HG03342 (cell line): Measurements from ENCODE around the gene SNAPC3.
"Not testable (repeated sequence)": the region's sequence is repeated elsewhere in the genome, so short reads cannot be mapped to it uniquely, and the experiment has no call there.

Source experiments
- ATAC-seq: cut with Tn5 transposase; IDR thresholded peaks from one replicate; pipeline ENCODE4 v1.9.1; 2021; ENCODE audit warnings: mild to moderate bottlenecking, moderate library complexity; ENCODE audit not compliant: unreplicated experiment

SNAPC3 gene

GRCh38 chr9:15422372-15423230 lies at the start of gene SNAPC3:
Gene SNAPC3 (plus strand): TSS chr9:15422876. CDS start chr9:15422880, 4 bp downstream.
- ATAC-seq: peak; percentile 96

DNA sequence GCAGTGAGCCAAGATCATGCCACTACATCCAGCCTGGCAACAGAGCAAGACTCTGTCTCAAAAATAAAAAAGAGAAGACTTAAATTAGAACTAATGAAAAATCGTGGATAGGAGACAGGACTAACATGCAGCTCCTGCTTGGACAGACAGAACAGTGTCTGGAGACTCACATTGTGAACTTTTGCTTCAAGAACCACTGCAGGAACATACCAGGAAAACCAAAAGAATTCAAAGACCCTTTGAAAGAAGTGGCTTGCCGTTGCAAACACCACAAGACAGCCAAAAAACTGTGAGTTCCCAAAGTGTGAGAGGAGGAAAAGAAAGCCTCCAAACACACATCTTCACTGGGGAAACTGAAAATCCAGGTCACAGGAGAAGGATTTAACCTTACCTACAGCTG lies 48.8 kb upstream of the SNAPC3 start:
- no peak for ATAC-seq

DNA sequence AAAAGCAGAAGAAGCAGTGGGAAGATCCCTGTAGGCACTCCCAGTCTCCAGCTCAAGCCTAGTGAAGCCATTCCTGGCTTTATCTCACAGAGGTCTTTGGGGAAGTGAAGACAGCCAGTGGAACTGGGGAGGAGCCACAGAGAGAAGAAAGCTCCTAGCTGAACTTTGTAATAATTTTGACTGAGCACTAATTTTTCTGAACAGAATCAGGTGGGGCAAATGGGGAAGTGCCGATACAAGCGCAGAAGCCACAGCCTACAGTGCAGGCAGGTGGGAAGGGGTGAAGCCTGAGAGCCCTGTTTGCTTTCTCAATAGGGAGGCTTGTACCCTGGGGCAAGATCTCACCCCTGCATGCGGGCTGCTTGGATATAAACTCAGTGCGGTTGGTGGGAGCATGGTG lies 48.4 kb upstream of the SNAPC3 start:
- ATAC-seq: no peak

DNA sequence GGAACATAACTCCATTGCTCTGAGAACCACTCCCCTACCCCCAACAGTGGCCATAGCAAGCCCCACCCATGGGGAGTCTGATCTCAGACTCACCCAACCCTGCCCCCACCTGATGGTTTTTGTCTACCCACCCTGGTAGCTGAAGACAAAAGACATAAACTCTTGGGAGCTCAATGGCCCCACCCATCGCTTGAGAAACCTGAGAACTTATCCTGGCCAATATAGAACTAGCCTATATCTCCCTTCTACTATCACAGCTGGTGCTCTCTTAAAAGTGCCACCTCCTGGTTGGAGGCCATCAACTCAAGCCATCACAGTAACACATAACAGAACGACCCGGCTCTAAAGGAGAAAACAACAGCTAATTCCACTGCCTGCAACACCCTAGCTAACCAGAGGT lies 47.9 kb upstream of the SNAPC3 start:
- no peak for ATAC-seq

DNA sequence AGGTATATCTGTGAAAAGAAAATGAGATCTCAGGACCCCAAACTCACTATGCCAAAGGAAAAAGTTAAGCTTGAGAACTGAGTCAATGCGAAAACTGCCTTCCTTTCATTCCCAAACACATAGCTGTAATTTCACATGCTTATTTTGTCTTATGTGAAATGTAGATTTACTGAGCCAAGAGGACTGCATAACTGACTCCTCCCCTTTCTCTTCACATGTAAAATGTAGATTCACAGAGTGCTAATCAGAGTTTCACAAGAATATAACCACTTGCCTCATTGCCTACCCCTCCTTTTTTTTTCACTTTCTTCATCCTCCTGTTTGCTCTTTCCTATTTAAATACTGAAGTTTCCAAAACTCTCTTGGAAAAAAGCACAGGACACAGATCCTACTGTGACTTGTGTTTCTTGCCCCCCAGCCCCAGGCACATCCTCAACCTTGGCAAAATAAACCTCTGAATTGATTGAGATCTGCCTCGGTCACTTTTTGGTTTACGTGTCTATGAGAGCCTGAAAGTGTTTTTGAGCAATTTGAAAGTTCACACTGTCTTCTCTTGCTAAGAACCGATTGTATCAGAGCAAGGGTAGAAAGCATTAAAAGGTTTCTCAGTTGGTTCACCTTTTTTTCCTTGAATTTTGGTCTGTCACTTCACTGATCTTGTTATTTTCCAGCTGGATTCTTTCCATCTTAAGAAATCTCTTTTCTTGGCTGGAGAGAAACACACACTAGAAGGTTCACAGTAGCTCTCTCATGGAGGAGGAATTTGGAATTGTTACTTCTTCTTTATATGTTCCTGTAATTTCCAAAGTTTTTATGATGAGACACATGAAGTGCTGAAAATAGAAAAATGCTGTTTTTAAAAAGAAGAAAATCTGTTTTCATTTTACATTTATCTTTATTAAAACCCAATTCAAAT lies 44.8 kb upstream of the SNAPC3 start:
- no peak for ATAC-seq

GRCh38 chr9:15379317-15379716 lies 43.4 kb upstream of the SNAPC3 start:
- not testable (repeated sequence) for ATAC-seq

DNA sequence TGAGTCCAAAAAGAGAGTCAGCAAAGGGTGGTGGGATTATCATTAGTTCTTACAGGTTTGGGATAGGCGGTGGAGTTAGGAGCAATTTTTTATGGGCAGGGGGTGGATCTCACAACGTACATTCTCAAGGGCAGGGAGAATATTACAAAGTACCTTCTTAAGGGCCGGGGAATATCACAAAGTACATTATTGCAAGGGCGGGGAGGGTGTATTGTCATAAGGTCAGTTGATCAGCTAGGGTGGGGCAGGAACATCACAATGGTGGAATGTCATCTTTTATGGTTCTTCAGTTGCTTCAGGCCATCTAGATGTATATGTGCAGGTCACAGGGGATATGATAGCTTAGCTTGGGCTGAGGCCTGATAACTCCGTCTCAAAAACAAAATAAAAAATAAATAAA lies 42.8 kb upstream of the SNAPC3 start:
- ATAC-seq: not testable (repeated sequence)

GRCh38 chr9:15381491-15381890 lies 41.2 kb upstream of the SNAPC3 start:
- ATAC-seq: no peak

DNA sequence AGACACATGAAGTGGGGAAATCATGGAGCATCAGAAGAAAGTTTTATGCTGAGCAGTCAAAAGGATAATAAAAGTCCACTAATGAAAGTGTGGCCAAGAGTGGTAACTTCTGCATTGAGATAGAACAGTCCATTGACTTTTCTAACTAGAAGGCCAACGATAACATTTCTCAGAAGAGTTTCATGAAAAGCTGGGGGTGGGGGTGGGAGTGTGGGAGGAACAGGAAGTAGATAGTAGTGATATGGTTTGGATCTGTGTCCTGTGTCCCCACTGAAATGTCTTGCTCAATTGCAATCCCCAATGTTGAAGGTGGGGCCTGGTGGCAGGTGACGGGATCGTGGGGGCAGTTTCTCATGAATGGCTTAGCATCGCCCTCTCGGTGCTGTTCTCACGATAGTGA lies 36.2 kb upstream of the SNAPC3 start:
- no peak for ATAC-seq

DNA sequence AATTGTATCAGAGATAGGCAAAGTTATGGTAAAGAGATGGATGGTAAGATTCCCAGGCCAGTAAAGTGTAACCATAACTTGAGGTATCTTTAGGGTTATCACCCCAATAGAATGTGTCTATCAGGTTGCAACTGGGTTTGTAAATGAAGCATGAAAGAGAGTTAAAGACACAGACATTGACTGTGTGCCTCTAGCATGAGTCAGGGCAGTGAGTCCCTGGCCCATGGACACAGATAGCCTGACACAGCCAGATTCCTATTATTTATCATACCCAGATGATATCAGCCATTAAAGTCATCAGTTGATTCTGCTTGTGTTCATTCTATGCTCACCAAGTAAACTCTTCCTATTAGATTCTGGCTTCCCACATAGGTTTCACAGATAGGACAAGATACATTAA lies 33.5 kb upstream of the SNAPC3 start:
- no peak for ATAC-seq

GRCh38 chr9:15389631-15390030 lies 33.0 kb upstream of the SNAPC3 start:
- no peak for ATAC-seq

GRCh38 chr9:15390201-15390600 lies 32.5 kb upstream of the SNAPC3 start:
- ATAC-seq: no peak

- ATAC-seq: no peak
These were observed 30.3 kb upstream of the SNAPC3 start for GRCh38 chr9:15392363-15392762.

GRCh38 chr9:15400281-15400941 lies 22.3 kb upstream of the SNAPC3 start:
- no peak for ATAC-seq

DNA sequence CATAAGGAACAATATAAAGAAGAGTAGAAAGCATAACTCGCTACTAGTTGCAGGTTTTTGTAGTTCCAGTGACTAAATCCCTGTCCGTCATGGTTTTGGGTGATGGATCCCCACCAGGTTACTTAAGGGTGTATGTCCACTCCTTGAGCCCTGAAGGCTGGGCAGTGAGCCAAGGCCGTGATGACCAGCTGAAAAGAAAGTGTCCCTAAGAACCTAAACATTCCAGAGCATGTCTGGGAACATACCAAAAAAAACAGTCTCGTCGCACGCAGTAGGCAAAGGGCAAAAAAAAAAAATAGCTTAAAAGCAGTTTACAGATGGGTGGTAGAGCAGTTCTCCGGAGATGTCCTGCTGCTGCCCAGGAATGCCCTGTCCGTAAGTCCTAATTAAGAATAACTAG lies 21.4 kb upstream of the SNAPC3 start:
- no peak for ATAC-seq

- peak; percentile 55 for ATAC-seq
These were observed 19.5 kb upstream of the SNAPC3 start for GRCh38 chr9:15403155-15403554.

DNA sequence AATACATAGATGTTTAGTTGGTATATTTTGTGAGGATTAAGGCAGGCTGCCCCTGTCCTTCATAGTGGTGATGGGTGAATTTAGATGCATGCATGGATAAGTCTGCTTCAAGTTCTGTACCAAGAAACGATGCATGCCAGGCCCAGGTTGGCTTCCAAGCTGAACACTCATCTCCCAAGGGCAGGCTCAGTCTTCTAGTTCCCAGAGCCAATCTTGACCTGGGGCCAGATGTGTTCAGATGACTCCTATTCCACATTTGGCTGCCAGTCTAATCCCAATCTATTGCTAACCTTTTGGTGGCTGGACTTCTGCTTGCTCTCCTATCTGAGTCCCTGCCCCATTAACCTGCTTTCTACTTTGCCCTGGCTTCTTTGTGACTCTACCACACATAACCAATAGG lies 18.5 kb upstream of the SNAPC3 start:
- no peak for ATAC-seq

GRCh38 chr9:15416880-15417279 lies 5.8 kb upstream of the SNAPC3 start:
- no peak for ATAC-seq

GRCh38 chr9:15417626-15418025 lies 5.0 kb upstream of the SNAPC3 start:
- no peak for ATAC-seq

GRCh38 chr9:15420796-15421195 lies 1.9 kb upstream of the SNAPC3 start:
- no peak for ATAC-seq

DNA sequence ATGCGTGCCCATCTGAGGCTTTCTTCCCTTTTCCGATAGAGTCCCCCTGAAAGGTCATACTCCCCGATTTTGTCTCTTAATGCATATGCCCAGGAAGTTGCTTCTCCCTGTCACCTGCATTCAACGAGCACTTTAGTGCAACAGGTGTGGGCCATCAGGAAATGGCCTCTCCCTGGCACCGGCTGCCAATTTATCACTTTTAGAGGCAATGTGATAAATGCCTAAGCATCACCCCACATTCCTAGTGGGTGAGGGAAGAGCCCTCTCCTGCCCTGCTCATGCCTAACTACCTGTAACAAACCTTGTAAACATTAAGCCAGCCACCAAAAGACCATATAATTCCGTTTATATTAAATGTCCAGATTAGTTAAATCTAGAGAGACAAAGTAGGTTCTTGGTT lies 1.1 kb upstream of the SNAPC3 start:
- ATAC-seq: no peak
